HG02870 (cell line): Measurements from ENCODE around the gene EXD3.

ENCODE experiments used
- ATAC-seq: cut with Tn5 transposase; IDR thresholded peaks from one replicate; pipeline ENCODE4 v1.9.1; 2021; ENCODE audit warnings: mild to moderate bottlenecking, moderate library complexity; ENCODE audit not compliant: unreplicated experiment

The EXD3 gene

DNA sequence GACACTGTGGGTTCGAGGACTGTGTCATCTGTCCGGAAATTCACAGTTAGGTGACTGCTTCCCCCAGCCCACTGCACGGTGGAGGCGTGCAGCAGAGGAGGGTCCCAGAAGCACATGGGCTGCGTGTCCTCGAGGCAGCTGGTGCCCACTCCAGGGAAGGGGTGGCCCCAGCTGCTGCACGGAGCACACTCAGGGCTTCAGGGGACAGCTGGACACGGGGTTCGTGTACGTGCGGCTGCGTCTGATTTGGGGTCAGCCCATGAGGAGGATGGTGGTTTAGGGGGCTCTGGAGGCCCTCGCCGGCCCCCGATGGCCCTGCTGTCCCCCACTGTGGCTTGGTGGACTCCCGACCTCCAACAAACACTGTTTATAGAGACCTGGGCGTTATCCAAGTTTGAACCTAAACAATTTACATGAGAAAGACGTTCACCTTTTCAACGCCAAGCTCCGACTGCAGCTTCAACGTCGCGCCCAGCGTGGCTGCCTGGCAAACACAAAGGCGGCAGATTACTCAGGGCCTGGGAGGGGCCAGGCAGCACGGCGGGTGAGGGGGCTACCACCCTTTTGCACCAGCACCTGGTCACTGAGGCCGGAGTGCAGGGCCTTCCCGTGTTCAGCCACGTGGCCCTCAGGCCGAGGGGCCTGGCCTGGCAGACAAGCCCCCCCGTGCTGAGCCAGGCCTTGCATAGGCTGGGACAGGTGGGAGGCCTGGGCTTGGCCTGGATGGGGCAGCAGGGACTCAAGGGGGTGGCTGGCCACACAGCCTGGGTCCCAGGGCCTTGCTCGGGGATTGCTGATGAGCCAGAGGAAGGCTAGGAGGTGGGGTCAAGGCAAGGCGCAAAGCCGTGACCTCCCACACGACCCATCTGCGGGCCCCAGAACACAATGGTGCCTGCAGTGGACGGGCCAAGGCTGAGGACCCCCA is 55.2 kb downstream of the EXD3 start:
- ATAC-seq: no peak

DNA sequence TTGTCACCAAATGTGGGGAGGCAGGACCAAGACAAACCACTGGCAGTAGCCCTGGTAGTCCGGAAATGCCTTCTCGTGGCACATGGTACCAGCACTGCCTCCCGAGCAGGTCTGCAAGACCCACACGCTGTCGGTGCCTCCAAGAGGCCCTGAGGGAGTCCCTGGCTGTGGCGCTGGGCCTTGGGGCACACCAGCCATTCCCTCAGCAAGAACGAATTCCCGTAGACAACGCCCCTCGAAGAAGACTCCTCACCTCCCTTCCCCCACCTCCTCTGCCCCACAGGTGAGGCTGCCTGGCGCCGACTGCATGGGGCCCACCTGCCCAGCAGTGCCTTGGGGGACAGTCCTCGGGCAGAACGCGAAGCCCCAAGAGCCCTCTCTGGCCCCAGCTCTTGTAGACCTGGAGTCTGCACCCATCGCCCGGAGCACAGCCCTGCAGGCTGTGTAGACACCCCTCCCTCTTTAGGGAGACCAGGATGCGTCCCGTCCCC is 56.0 kb downstream of the EXD3 start:
- ATAC-seq: no peak

DNA sequence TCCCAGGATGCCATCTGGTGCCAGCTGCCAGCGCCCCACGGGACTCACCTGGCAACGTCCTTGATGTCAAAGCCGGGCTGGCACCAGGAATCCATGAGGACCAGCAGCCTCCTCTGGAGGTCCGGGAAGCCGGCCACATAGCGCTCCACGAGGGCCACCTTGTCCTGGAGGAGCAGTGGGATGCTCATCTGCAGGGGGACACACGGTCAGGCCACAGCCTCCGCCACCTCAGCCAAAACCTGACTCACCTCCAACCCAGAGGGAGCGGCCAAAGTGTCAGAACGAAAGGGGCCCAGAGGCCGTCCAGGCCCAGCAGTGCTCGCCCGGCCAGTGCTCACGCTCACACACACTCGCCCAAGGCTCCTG is 56.5 kb downstream of the EXD3 start:
- ATAC-seq: no peak

GRCh38 chr9:137365552-137366444 is 57.2 kb downstream of the EXD3 start:
- ATAC-seq: no peak

- no peak for ATAC-seq
These were observed 57.9 kb downstream of the EXD3 start for GRCh38 chr9:137365056-137365455.

GRCh38 chr9:137359850-137360249 is 63.1 kb downstream of the EXD3 start:
- no peak for ATAC-seq

DNA sequence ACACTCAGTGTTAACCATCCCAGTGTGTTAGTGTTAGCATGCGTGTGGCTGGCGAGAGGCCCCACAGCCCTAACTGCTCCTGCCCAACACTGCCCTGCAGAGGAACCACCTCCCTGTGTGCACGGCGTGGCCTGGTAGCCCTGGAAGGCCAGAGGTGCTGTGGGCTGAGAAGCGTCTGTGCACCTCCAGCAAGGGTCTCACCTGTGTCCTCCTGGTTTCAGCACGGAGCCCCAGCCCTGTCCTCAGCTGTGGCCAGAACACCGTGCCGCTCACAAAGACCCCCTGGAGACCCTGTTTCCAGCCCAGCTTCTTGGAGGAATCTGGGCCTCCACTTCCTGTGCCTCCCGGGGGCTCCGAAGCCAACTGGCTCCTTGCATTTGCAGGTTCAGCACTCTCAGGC is 64.8 kb downstream of the EXD3 start:
- ATAC-seq: no peak

- ATAC-seq: no peak
These were observed 65.8 kb downstream of the EXD3 start for GRCh38 chr9:137357166-137357565.

GRCh38 chr9:137355761-137356365 is 67.1 kb downstream of the EXD3 start:
- no peak for ATAC-seq

DNA sequence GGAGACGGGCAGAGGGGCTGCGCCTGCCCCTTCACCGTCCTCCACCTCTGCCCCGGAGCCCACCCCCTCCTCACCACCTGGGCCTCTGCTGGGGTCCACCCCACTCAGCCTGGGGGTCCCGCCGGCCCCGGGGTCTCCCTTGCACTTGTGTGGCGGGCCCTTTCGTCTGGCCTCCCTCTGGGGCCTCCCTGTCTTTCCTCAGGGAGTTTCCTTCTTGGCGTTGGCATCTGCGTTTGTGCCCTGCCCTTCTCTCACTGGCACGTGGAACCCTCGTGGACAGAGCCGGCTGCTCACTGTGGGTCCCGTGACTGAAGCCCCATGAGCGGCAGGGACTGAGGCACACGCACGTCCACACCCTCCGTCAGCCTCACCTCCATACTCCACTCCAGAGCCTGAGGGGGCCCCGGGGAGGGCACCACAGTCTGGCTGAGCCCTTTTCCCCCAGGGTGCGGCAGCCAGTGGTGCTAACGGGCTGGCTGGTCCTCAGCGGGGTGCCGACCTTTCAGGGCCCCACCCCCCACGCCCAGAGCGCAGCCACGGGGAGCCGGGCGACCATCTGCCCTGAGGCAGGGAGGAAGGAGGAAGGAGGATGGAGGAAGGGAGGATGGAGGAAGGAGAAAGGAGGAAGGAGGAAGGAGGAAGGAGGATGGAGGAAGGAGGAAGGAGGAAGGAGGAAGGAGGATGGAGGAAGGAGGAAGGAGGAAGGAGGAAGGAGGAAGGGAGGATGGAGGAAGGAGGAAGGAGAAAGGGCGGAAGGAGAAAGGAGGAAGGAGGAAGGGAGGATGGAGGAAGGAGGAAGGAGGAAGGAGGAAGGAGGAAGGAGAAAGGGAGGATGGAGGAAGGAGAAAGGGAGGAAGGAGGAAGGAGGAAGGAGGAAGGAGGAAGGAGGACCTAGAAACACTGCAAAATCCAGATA is 67.9 kb downstream of the EXD3 start:
- no peak for ATAC-seq

DNA sequence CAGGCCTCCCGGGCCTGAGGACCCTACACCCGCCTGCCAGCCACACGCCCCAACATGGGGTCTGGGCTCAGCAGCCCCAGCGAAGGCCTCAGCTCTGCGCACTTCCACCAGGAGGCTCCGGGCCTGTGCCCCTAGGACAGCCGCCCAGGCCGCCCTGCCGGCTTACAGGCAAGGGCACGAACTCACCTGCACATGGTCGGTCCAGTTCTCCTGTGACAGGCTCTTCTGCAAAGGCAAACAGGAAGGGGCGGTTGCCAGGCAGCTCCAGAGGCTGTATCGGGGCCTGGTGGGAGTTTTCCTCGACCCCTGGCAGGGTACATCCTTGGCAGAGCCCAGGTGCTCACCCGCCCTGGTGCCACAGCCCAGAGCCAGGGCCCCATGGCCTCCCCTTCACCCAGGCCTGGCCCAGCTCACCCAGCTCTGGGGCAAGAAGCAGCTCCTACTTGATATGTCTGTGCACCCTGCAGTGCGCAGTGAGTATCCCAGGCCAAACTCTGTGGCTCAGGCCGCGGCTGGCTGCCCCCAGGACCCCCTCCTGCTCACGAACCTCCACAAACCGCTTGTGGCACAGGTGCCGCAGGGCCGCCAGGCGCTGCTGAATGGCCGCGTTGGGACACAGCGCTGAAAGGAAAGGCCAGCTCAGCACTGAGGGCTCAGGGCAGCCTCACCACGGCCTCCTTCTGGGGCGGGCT is 68.7 kb downstream of the EXD3 start:
- ATAC-seq: no peak

- ATAC-seq: no peak
These were observed 69.5 kb downstream of the EXD3 start for GRCh38 chr9:137353223-137354152.

DNA sequence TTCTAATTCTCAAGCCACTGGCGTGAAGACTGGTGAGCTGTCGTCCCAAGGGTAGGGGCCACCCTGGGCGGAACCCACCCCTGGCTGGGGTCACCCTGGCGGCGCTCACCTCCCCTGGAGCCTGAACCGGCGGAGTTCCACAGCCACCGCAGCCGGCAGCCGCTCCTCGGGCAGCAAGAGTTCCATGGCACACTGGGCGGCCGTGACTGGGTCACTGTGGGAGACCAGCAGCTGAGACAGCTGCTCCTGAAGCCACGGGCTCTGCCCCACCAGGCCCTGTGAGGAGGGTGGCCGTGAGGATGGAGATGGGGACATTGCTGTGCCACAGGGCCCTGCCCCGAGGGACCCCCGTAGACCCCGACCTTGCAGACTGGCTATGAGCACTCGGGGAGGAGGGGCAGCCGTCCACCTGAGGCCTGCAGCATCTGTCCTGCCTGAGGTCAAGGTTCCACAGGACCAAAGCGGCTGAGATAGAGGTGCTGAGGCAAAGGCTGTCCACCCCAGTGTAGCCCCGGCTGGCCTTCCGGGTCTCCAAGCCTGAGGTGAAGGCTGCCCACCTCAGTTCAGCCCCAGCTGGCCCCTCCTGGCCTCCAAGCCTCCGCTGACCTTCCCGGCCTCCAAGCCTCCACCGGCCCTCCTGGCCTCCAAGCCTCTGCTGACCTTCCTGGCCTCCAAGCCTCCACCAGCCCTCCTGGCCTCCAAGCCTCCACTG is 70.3 kb downstream of the EXD3 start:
- ATAC-seq: no peak

GRCh38 chr9:137351781-137352501 is 71.0 kb downstream of the EXD3 start:
- no peak for ATAC-seq

DNA sequence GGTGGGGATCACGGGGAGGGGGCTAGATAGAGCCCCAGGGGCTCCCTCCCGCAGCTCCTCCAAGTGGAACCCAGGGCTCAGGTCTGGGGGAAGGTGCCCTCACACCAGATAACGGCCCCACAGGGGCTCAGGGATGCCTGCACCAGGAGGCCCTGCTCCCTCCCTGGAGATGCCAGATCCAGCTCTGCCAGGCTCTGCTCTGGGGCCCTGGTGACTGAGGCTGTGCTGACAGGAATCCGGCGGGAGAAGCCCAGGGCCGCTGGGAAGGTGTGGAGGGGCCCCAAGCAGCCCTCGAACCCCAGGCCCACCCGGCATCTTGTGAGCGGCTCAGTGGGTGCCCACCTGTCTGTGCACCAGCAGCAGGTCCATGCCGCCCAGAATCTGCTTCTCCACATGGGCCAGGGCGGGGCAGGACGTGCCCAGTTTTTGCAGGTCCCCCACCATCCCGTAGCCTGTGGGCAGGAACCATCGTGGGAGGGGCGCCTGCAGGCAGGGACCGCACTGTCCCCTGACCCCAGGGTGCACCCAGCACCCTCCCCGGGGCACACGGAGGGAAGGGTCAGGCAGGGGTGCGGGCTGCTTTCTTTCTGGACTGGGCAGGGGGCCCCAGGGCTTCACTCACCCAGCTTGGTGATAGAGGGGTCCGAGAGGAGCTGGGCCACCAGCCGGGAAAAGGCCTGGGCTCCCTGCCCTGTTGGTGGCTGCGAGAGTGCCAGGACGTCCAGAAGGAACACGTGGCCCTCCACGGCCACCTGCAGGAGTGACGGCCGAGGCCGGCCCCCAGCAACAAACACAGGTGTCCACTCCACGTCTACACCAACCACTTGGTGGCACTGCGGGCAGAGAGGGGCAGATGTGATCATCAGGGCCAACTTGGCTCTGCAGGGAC is 72.0 kb downstream of the EXD3 start:
- no peak for ATAC-seq

DNA sequence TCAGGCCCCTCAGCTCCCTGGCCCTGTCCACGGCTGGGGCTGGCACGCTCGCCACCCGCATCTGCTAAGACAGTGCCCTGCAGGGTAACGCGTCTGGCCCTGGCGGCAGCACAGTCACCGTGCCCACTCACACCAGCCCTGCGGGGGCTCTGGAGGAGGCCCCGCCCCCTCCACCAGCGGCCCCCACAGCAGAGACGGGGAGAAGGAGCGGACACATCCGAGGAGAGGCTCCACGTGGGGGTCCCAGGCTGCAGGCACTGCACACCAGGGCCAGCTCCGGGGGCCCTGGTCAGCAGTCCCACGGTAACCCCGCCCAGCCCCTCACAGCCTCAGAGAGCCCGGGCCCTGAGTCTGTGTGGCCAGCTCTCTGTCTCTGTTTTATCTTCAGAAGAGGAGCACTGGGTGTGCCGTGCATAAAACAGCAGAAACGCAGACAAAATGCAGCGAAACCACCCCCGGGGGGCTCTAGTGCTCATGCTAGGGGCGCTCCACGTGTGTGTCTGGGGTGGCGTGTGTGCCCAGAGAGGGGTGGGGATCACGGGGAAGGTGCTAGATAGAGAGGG is 73.4 kb downstream of the EXD3 start:
- no peak for ATAC-seq
